Measurements from ENCODE around the gene RCAN1.

Gene RCAN1

DNA sequence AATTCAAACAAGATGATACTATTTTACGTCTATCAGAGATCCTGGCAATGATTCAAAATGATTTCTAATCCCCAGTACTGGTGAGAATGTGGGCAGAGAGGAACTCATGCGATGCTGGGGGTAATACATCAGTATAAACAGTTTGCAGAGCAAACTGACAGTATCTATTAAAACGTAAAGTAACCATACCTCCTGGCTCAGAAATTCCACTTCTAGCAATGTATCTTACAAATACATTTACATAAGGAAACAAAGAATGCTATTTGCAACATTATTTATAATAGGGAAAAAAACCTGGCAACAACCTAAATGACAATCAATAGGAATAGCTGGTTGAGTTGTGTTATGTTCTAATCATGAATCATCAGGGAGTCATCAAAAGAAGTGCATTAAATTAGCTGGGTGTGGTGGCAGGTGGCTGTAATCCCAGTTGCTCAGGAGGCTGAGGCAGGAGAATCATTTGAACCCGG is 15.9 kb downstream of the RCAN1 start:
- DNase-seq (ENCODE audit: low spot score), result no peak

DNA sequence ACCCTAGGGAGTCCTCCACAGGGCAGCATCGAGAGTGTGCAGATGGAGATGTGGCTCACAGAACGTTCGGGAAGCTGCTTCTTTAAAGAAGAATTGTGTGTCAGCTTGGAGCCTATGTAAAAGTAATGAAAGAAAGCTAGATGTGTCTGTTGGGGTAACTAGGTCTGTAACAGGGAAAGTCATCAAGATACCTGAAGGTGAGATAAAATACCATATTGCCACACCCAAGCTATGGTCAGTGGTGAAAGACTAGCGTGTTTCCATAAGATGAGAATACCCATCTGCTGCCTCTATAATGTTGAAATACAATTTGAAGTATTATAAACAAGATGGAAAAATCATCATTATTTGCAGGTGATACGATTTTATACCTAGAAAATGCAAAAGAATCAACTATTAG is 17.5 kb downstream of the RCAN1 start:
- DNase-seq (ENCODE audit: low spot score), result no peak

DNA sequence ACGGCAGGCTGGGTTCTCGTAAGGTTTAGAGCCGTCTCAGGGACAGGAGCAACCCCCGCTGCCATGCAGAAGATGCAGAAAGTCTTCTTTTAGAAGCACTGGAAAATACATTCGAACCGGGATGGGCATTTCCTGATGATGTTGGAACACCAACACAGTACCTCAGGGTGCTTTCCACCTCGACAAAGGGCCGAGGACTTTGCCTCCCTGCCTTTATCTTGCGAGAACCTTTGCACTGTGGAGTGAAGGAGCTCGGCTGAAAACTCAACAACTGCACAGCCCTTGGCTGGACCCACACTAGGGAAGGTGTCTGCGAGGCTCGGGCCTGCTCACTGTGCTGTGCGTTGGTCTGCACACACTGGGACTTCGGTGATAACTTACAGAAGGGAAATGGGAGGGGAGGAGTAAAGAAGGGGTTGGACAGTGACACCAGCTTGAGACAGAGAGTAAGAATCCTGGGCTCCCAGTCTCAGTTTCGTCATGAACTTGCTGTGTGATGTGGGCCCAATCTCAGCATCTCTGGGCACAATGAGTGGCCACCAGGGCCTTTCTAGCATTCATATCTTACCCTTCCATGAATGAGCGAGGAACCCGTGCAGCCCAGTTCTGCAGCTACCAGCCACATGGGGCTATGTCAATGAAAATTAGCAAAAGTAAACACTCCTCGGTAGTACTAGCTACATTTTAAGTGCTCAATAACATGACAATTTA is 18.2 kb downstream of the RCAN1 start:
- DNase-seq (ENCODE audit: low spot score), result no peak

DNA sequence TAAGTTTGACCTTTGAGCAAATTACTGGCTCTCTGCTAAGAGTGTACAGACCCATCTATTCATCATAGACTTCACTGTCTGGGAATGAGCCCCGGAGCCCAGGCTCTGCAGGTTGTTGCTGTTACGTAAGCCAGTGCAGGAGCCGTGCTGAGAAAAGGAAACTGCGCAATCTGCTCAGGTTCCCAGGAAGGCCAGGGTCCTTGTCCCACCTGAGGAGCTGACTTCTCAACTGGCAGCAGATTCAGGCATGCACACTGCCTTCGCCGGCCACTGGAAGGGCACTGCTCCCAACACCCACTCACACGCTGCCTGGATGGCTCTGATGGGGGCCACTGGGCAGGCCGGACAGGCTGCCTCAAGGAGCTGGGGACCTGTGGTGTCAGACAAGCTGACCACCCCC is 19.5 kb downstream of the RCAN1 start:
- DNase-seq (ENCODE audit: low spot score), result no peak

DNA sequence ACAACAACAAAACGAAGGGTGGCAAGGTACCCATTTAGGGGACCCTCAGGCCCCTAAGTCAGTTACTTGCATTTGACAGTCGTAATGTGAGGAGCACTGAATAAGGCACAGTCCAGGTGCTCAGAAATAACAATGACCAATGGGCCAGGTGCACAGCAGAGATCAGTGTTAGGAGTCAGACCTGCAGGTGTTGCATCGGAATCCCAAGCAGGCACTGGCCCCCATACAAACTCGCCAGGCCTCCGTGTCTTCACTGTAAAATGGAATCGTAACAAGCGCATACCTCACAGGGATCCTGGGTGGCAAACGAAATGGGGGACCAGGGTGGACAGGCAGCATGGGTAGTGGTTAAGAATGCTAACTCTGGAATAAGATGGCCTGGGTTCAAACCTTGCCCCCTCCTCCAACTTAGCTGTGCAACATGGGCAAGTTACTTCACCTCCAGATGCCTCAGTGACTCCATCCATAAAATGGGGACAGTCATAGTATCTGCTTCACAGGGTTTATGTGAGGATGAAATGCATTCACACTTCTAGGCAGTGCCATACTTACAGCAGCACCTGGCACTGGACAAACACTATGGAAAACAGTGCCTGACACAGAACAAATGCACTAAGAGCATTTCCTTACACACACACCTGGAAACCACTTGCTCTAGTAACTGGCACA is 20.2 kb downstream of the RCAN1 start:
- DNase-seq (ENCODE audit: low spot score), result no peak

DNA sequence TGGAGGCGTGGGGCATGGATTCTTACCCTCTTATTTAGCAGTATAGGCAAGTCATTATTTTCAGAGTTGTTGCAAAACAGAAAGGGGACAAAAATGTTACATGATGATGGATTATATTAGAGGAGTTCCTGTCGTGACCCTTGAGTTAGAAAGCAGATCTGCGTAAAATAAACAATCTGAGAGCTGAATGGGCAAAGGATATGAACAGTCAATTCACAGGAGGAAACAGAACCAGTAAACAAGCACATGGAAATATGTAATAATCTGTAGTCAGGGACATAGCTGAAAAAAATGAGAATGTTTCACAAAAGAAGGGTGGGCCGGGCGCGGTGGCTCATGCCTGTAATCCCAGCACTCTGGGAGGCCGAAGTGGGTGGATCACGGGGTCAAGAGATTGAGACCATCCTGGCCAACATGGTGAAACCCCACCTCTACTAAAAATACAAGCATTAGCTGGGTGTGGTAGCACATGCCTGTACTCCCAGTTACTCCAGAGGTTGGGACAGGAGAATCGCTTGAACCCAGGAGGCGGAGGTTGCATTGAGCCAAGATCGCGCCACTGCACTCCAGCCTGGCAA is 20.9 kb downstream of the RCAN1 start:
- DNase-seq (ENCODE audit: low spot score), result no peak

DNA sequence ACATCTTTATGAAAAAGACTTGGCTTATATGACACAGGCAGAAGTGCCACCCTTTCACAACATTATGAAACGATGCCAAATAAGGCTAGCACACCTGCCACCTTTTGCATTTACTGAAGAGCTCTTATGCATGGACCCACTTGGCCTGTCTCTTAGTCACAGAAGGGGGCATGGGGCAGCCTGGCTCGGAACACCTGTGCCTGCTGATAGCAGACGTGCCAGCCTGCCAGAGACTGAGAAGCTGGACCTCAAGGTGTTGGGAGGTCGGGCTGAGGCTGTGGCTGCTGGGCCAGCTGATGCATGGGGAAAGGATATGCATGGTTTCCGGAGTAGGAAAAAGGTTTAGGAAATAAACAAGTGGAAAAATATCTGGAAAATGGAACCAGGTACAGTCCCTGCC is 21.5 kb downstream of the RCAN1 start:
- no peak for DNase-seq (ENCODE audit: low spot score)

DNA sequence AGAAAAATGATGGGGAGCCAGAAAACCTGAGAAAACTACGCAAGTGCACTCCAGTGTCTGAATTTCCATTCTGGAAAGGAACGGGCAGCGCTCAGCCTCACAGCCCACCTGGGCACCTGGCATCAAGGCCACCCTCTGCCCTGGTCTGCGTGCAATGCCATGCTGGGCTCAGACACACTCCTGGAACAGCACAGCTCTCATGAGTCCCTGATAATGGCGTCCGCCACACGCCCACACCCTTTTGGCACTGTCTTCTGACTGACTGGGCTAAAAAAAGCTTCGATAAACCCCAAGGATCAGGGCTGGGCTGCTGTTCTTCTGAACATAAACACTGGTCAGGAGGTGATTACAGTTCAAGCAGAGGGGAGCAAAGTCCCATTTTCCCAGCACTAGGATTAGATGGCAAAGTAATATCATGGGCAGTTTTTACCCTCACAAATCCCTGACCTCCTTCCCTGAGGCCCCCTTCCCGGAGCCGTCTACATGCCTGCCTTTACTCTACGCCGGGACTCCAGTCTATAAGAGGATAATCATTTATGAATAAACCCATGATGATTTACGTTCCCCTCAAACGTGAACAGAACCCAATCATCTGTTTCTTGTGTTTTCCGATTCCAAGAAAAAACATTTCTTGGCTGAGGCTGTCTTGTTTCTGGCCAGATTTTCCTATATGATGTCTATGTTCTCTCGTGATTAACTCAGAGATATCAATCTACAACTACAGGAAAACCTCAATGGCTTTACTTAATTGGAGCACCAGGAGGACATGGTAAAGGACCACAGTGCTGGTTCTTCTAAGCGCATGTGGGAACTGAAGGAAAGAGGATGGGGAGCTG is 22.6 kb downstream of the RCAN1 start:
- no peak for DNase-seq (ENCODE audit: low spot score)

DNA sequence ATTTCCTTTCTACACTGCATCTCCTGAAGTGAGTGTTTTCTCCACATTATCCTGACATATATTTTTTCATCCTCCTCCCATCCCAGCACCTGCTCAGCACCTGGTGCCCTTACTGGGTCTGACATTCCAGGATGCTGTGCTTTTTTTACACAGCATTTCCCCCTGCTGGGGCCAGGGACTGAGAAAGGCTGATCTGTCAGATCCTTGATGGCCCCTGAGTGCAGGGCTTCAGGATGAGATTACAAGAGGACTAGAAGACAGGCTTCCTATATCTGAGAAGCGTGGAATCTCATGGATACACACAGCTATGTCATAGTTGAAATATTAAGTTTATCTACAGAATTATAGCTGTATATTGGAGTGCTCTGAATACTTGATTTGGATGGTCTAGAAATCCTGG is 24.4 kb downstream of the RCAN1 start:
- DNase-seq (ENCODE audit: low spot score), result no peak

DNA sequence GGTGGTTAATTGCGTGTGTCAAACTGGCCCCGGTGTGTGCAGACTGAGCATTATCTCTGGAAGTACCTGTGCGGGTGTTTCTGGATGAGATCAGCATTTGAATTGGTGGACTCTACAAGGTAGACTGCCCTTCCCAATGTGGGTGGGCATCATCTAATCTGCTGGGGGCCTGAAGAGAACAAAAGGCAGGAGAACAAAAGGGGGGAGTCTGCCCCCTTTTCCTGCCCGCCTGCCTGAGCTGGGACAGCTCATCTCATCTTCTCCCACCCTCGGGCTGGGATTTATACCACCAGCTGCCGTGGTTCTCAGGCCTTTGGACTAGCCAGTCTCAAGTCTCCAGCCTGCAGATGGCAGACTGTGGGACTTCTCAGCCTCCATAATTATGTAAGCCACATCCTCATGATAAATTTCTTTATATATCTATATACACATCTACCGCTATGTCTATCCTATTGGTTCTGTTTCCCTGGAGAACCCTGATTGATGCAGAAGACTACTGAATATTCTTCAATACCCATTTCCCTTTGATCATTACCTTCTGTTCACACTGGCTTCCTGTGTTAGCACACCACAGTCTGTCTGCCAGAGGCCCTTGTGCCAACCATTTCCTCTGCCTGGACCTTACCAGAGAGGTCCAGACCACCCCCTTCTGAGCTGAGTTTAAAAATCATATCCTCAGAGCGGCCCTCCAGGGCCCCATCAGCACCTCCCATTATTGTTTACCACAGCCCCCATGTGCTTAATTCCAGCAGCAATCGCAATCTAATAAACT is 25.2 kb downstream of the RCAN1 start:
- DNase-seq (ENCODE audit: low spot score), result no peak

DNA sequence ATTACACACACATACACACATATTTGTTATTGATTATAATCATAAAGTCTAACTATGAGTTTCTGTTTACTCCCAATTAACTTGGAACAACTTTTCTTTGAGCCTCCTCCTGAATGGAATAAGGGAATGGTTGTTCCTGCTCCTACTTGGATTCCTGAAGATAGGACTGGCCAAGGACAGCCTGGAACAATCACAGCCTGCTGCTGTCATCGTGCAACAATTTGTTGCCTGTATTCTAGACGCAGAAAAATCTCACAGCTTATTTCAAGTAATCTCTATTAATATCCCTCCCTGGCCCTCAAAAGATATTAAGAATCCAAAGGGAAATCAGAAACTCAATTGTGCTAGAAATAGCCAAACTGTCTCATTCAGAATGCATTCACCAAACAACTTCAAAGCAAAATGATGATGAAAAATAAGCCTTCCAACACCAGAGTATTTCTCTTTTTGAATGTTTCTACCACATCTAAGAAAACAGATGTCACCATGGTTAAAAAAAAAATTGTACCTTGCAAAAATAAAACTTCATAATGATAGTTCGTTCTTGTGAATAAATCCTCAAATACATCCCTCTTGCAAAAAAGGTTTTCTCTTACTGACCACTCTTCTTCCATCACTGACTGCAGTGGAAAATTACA is 30.9 kb downstream of the RCAN1 start:
- no peak for DNase-seq (ENCODE audit: low spot score)

DNA sequence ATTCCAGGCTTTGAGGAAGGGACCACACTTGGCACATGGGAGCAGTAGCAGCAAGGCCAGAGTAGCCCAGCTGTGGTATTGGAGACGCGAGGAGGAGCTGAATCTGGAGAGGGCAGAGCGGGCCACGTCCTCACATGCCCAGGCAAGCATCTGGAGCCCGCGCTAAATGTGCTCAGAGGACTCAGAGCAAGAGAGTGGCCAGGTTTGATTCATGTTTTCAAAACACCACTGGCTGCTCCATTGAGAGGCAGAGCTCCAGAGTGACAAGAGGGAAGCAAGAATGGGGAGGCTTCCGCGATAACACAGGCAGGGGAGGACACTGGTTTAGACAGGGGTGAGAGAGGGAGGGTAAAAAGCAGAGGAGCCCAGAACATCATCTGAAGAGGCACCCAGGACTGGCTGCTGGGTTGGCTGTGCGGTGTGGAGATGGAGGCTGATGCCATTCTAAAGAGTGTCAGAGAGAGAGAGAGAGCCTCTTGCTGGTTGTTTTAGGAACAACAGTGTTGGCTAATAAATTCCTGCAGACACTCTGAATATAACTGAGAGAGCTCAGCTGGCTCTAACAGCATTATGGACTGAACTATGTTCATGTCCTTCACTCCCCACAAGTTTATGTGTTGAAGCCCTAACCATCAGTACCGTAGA is 32.3 kb downstream of the RCAN1 start:
- peak; percentile 32 for DNase-seq (ENCODE audit: low spot score)

DNA sequence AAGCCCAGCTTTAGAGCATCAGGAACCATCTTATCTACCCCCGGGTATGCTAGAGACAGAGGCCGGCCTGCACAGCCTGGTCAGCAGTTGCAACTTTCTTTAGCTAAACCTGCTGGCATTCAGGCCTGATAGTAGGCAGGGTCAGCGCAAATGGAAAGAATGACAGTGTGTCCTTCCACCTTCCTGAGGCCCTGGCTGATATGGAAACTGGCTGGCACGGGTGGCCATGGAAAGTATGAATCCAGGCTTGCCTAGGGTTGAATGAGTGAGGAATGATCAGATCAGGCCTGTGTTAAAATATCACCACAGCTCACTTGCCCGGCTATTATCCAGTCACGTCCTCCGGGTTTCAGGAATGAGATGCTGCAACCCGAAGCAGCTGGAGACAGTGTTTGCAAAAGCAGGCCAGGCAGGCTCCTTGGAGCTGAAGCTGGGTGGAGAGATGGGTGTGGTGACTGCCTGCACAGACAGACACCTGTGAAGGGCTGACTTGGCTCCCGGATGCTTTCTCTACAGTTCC is 34.7 kb downstream of the RCAN1 start:
- DNase-seq (ENCODE audit: low spot score), result no peak

DNA sequence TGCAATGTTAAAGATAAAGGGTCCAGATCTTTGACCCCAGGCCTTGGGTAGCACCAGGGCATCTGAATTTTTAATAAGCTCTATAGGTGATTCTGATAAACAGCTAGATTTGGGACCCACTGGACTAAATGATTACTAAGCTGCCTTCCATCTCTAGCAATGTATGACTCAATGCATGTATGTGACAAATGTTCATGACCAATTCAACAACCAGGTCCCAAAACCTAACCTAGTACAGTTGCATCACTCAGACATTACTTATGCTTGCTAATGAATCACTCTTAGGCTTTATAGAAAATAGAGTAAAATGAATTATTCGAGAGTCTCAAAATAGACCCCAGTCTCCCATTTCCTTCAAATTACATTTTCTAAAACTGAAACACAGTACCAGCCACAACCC is 35.5 kb downstream of the RCAN1 start:
- no peak for DNase-seq (ENCODE audit: low spot score)

DNA sequence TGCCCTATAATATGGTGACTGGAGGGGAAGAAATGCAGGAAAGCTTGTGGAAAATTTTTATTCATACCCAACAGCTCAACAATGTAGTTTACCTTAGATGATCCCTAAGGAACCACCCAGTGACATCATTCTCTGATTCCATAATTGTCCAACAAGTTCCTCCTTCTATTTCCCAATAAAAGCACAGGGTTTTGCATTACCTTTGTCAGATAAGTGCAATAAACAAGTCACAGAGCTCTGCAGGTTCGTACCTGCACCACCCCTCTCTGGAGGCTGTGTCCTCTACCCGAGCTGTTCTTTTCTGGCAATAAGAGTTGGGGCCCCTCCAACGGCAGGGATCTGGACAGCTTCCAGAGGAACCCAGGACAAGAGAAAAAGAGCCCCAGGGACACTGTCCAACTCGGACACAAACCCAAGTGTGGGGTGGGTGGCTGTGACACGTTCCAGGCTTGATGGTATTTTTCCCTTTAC is 38.8 kb downstream of the RCAN1 start:
- DNase-seq (ENCODE audit: low spot score), result no peak

DNA sequence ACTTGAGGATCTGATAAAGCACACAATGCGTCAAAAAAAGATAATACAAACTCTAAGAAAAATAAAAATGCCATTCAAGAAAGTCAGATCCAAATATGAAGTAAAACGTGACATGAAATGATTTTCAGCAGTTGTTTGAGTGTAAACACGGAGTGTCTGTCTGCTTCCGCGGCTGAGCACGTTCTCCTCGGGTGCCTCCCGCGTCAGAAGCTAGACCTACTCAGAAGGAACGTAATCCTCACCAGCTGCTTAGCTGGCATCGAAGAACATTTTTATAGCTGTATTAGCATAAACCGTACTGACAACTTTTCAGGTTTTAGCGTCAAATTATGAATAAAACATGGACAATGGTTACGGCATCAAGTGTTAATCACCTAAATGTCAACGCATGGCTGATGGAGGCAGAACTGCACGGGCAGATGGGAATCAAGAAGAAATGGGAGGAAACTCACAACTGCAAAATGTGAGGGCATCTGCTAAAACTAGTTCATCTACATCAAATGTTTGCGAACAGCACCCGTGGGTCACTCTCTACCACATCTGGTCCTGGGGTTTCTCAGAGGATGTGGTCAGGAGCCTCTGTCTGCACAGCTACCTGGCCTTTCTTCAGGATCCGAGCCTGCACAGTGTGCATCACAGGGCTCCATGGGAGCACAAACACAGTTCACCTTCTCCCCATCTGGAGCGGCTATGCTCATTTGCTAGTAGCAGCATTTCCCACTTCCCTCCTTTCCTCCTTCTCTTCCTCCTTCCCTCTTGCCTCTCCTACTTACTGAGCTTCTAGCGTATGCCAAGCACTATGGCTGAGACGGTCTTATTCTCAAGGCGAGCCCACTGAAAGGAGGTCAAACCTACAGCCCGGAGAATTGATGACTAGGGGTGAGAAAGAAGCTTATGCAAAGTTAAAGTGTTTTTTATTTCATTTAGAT is 40.0 kb downstream of the RCAN1 start:
- no peak for DNase-seq (ENCODE audit: low spot score)

DNA sequence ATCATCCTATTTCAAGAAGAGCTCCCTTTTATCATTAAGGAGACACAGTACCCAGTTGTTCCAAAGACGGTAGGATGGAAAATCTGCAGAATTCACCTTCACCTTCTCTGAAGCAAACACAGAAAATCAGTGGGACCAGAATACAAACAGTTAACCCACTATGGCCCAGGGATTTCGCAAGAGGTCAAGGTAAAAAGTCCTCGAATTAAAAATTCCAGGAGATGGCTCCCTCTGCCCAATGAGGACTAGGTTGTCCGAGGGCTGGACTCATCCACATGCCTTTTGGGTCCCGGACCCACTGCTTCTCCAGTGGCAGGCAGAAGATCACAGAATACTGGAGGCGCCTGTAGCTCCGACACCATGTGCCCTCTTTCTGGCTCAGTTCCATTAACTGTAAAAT is 42.9 kb downstream of the RCAN1 start:
- DNase-seq (ENCODE audit: low spot score), result no peak

DNA sequence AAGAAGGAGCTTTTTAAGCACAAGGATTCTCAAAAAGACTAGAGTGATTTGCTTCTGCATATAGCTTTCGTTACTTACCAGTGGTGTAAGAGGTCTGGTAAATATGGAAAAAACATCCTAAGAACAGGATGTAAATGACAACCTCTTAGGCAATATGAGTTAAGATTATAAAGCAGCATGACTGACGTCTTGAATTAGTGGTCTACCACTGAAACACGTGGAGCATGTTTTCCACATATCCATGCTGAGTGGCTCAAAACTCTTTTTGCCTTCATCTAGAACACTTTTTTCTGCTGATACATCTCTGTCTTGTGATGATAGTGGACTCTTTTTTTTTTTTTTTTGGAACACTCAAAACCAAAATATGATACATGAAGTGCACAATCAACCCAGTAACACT is 44.6 kb downstream of the RCAN1 start:
- no peak for DNase-seq (ENCODE audit: low spot score)

DNA sequence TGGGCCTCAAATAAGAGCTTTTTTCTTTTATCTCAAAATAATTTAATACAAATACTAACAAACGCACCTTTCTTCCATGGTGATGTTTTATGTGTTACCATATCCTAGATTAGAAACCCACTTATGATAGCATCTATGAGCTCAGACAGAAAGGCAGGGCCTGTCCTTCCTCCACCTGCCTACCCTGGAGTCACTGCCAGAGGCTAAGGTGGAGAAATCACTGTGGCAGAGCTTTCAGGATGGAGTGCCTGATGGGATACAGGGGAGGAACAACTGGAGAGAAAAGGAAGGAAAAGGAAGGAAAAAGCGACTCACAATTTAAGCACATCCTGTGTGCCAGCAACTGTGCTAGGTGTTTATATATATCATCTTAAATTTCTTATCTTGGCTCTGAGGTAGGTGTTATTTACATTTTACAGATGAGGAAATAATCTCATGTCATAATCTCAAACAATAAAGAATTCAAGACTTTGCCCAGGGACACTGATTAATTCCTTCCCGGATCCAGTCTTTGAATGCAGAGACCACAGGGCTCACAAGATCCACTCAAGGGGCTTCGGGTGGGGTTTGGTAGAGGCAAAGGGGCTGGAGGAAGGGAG is 45.4 kb downstream of the RCAN1 start:
- no peak for DNase-seq (ENCODE audit: low spot score)
